Stomach (tissue), 9 donors: ENCODE measurements around the gene SDK2. TPM values are rescaled to one million over a fixed set of nuclear protein-coding genes. Genes with fewer than 3 reads are reported as not detected.

Experiments
- DNase-seq, 2 donors: peaks; one replicate each; pipeline versions ENCODE4 v3.0.0 to v3.0.0-alpha.2; 2013 to 2019
- H3K27ac ChIP-seq, 5 donors: fragments of 200-600 bp in 4 of 5; sonication (generic) in 4 of 5; one replicate each; pipeline ENCODE4 v1.5.1; 2013 to 2019; ENCODE audit warnings: mild to moderate bottlenecking in 1 of 5, moderate library complexity in 1 of 5
- H3K27me3 ChIP-seq, 3 donors: fragments of 200-600 bp; sonication (generic); one replicate each; pipeline ENCODE4 v1.5.1; 2017 to 2019; ENCODE audit warnings: mixed run types in 1 of 3
- H3K36me3 ChIP-seq, 4 donors: fragments of 200-600 bp; sonication (generic); 1 replicate in 3 of 4; 2 replicates in 1 of 4; pipeline ENCODE4 v1.5.1; 2016 to 2019
- H3K4me1 ChIP-seq, 4 donors: fragments of 200-600 bp; sonication (generic); one replicate each; pipeline ENCODE4 v1.5.1; 2016 to 2019
- H3K4me3 ChIP-seq, 4 donors: fragments of 200-600 bp; sonication (generic) in 3 of 4; one replicate each; pipeline ENCODE4 v1.5.1; 2016 to 2019; ENCODE audit warnings: mild to moderate bottlenecking in 1 of 4
- H3K9me3 ChIP-seq, 4 donors: fragments of 200-600 bp; sonication (generic); one replicate each; pipeline ENCODE4 v1.5.1; 2016 to 2019
- EP300 ChIP-seq: sonication (generic); formaldehyde crosslinking; IDR thresholded peaks from one replicate; pipeline ENCODE4 v1.6.1; 2017; ENCODE audit warnings: antibody characterized with exemption
- POLR2A ChIP-seq, 4 donors: fragments of 450-650 bp; IDR thresholded peaks; one replicate each; pipeline ENCODE4 v1.6.1; 2016; ENCODE audit warnings: antibody characterized with exemption in 4 of 4, control low read depth in 2 of 4, mild to moderate bottlenecking in 1 of 4, moderate library complexity in 1 of 4
- POLR2AphosphoS5 ChIP-seq, 3 donors: sonication (generic); formaldehyde crosslinking; IDR thresholded peaks; one replicate each; pipeline ENCODE4 v1.6.1; 2016; ENCODE audit warnings: antibody characterized with exemption in 3 of 3
- WGBS, 5 donors: extraction: QIAGEN DNeasy Blood & Tissue Kit in 3 of 5; methylation state at CpG; one replicate each; pipeline versions ENCODE4 v1.1.5 to v1.1.7; 2013 to 2018; 5-methylcytosine and 5-hydroxymethylcytosine counted together
- intact Hi-C: fragments of 100-400 bp; cut with DNase I; formaldehyde crosslinking; loops from one replicate; pipeline ENCODE4 v1.15.1; 2023; ENCODE audit warnings: low total_unique reads
- polyA plus RNA-seq, 3 donors: library from polyadenylated mRNA; stranded (reverse); fragments of 200-250 nt; gene quantifications; one replicate each; pipeline ENCODE4 v1.2.3, GENCODE V29; 2013
- total RNA-seq, 5 donors: library from RNA; depleted of rRNA; stranded (reverse); fragments of >200 nt; gene quantifications; one replicate each; pipeline versions ENCODE4 v1.1.0 to v1.2.3, GENCODE V29; 2014 to 2016
- TF ChIP-seq, protein P1 (sequence below), 7 experiments: fragments of 450-650 bp in 4 of 7; fragments of 200-600 bp in 3 of 7; sonication (generic) in 3 of 7; IDR thresholded peaks; one replicate each; pipeline ENCODE4 v1.5.1; 2016 to 2019; ENCODE audit warnings: antibody characterized with exemption in 7 of 7, control low read depth in 2 of 7, mild to moderate bottlenecking in 1 of 7
- donor health status: healthy with polysubstance abuse.
- donor health status: Bipolar disorder and iron deficiency.
- donor health status: healthy.

The SDK2 gene
- total and polyA plus RNA-seq, 8 donors = under 0.01 to 9.6 (median 0.44) TPM; not detected in 1

DNA sequence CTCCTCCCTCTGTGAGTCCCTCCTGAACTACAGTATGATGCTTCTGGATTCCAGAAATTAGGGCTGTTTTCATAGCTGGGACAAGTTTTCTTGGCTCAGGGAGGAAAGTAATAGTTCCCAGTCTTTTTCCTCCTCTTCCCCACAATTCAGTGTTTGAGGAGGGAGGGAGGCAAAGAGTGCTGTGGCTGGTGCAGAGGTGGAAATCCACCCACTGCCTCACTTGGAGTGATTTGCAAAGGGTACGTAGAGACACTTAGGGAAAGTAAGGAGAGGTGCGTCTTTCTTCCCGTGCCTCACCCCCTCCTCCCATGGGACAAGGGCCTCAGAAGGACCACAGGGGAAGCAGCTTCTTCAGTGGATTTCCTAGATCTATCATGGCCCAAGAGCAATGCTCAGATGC is 21.9 kb downstream of the SDK2 start:
- H3K4me1 ChIP-seq = no peaks in the 10 kb centered on the region
- H3K27ac ChIP-seq = no peak overlapping the region
- TF ChIP-seq, protein P1, sequence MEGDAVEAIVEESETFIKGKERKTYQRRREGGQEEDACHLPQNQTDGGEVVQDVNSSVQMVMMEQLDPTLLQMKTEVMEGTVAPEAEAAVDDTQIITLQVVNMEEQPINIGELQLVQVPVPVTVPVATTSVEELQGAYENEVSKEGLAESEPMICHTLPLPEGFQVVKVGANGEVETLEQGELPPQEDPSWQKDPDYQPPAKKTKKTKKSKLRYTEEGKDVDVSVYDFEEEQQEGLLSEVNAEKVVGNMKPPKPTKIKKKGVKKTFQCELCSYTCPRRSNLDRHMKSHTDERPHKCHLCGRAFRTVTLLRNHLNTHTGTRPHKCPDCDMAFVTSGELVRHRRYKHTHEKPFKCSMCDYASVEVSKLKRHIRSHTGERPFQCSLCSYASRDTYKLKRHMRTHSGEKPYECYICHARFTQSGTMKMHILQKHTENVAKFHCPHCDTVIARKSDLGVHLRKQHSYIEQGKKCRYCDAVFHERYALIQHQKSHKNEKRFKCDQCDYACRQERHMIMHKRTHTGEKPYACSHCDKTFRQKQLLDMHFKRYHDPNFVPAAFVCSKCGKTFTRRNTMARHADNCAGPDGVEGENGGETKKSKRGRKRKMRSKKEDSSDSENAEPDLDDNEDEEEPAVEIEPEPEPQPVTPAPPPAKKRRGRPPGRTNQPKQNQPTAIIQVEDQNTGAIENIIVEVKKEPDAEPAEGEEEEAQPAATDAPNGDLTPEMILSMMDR (IDR thresholded peaks at IDR 0.05) = no peak
- TF ChIP-seq POLR2A (IDR thresholded peaks at IDR 0.05) = no peak
- no peak for TF ChIP-seq POLR2AphosphoS5 (IDR thresholded peaks at IDR 0.05)
- TF ChIP-seq EP300 = no peak
- peaks cover 0 to 8% (median 0%) of the 10 kb centered on the region in 4 donors for H3K9me3 ChIP-seq
- intact Hi-C loops = no loop called here
- 83 to 95% (median 95%) methylated on average over 3 of the region's 3 CpGs for WGBS, 5 donors
- no peaks in the 10 kb centered on the region for H3K36me3 ChIP-seq
- H3K4me3 ChIP-seq = no peak overlapping the region
- no peak for DNase-seq
- H3K27me3 ChIP-seq = peaks cover 0 to 2% (median 0%) of the 10 kb centered on the region in 3 donors

DNA sequence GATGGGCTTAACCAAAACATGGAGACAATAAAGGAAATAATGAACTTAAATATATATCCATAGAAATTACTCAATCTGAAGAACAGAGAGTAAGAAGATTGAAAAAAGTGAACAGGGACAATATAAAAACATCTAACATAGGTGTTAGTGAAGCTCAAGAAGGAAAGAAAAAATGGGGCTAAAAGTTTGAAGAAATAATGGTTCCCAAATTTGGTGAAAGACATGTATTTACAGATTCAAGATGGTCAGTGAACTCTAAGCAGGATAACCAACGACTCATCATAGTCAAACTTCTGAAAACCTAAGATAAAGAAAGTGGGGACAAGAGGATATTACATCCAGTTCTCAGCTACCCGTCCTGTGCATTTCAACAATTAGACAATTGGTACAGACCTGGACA is 22.6 kb downstream of the SDK2 start:
- H3K27ac ChIP-seq = no peak overlapping the region
- 79 to 88% (median 86%) methylated on average over 2 of the region's 2 CpGs for WGBS, 5 donors
- DNase-seq = no peak
- H3K27me3 ChIP-seq = peaks cover 0 to 9% (median 0%) of the 10 kb centered on the region in 3 donors
- H3K9me3 ChIP-seq = peaks cover 0 to 8% (median 0%) of the 10 kb centered on the region in 4 donors
- TF ChIP-seq, protein P1 (IDR thresholded peaks at IDR 0.05) = no peak
- TF ChIP-seq POLR2AphosphoS5 (IDR thresholded peaks at IDR 0.05) = no peak
- TF ChIP-seq EP300 = no peak
- TF ChIP-seq POLR2A (IDR thresholded peaks at IDR 0.05) = no peak
- intact Hi-C loops = no loop called here
- no peaks in the 10 kb centered on the region for H3K4me1 ChIP-seq
- H3K4me3 ChIP-seq = no peak overlapping the region
- no peaks in the 10 kb centered on the region for H3K36me3 ChIP-seq

DNA sequence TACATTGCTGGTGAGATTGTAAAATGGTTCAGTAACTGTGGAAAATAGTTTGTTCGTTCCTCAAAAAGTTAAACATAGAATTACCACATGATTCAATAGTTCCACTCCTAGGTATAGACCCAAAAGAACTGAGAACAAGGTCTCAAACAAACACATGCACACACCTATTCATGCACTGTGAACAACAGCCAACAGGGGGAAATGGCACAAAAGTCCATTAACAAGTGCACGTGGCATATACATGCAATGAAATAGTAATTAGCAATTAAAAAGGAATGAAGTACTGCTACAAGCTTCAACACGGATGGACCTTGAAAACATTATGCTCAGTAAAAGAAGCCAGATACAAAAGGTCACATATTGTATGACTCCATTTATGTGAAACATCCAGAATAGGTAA is 23.8 kb downstream of the SDK2 start:
- TF ChIP-seq, protein P1 (IDR thresholded peaks at IDR 0.05) = no peak
- no peak for TF ChIP-seq EP300
- no peak for TF ChIP-seq POLR2AphosphoS5 (IDR thresholded peaks at IDR 0.05)
- no peak for TF ChIP-seq POLR2A (IDR thresholded peaks at IDR 0.05)
- 68 to 81% (median 81%) methylated on average over 3 of the region's 3 CpGs for WGBS, 5 donors
- no peak for DNase-seq
- Histone ChIP-seq H3K36me3 (no peaks in the 10 kb centered on the region), H3K4me1 (no peaks in the 10 kb centered on the region), H3K27me3 (peaks cover 0 to 13% (median 0%) of the 10 kb centered on the region in 3 donors), H3K4me3 (no peak overlapping the region), H3K27ac (no peak overlapping the region), H3K9me3 (peaks cover 0 to 8% (median 0%) of the 10 kb centered on the region in 4 donors)
- intact Hi-C loops = no loop called here

DNA sequence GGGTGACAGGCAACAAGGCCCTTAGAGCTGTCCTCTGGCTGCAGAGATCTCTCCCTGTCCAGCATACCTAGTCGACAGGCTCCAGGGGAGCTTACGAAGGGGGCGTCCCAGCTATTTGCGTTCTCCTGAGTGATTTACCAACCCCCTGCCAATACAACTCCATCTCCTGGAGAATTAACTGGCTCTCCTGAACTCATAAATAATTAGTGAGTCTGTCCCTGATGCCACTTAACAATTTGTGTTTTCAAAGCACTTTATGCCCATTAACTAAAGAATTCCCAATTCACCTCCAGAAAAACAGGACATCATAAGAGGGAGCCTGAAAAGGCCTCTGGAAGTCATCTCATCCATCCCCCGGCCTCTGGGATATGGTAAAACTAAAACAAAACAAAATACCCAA is 26.7 kb downstream of the SDK2 start:
- TF ChIP-seq POLR2AphosphoS5 (IDR thresholded peaks at IDR 0.05) = no peak
- no peak for TF ChIP-seq POLR2A (IDR thresholded peaks at IDR 0.05)
- TF ChIP-seq, protein P1 (IDR thresholded peaks at IDR 0.05) = no peak
- TF ChIP-seq EP300 = no peak
- DNase-seq = no peak
- Histone ChIP-seq H3K27ac (no peak overlapping the region), H3K4me3 (no peak overlapping the region), H3K4me1 (no peaks in the 10 kb centered on the region), H3K9me3 (peaks cover 0 to 8% (median 0%) of the 10 kb centered on the region in 4 donors), H3K36me3 (no peaks in the 10 kb centered on the region), H3K27me3 (peaks cover 0 to 28% (median 0%) of the 10 kb centered on the region in 3 donors)
- WGBS, 5 donors = 81 to 89% (median 84%) methylated on average over 5 of the region's 5 CpGs
- intact Hi-C loops = no loop called here
